Right lobe of liver (tissue), 4 donors: ENCODE measurements around the gene TGFB1I1.

Experiments used
- CTCF ChIP-seq, 4 donors: fragments of 200-600 bp in 3 of 4; fragments of 450-650 bp in 1 of 4; IDR thresholded peaks; one replicate each; pipeline versions ENCODE4 v1.5.1 to v1.8.0; 2016 to 2022; ENCODE audit warnings: antibody characterized with exemption in 4 of 4, mild to moderate bottlenecking in 2 of 4
- POLR2A ChIP-seq: fragments of 450-650 bp; IDR thresholded peaks from one replicate; pipeline ENCODE4 v1.6.1; 2017; ENCODE audit warnings: antibody characterized with exemption, mild to moderate bottlenecking
- donor health status: DM: no; HTN: no; CAD: no.
- donor health status: DM: no; HTN: no; CAD: no.
- donor health status: DM: no; HTN: yes; CAD: no.

GRCh38 chr16:31458073-31458843 lies 13.7 kb upstream of the TGFB1I1 start:
- no peak for TF ChIP-seq CTCF (IDR thresholded peaks at IDR 0.05)
- TF ChIP-seq POLR2A = no peak
